Calu3 (cell line): Measurements from ENCODE around the gene DNM2. TPM values are rescaled to one million over a fixed set of nuclear protein-coding genes. Genes with fewer than 3 reads are reported as not detected.

Experiments used
- BruUV-seq: library from RNA; stranded (reverse); fragments of 400-500 nt; replicated peaks from 2 replicates; lab custom pipeline; 2021; lab: Mats Ljungman, UMichigan
- CTCF ChIA-PET: fragments of 300-600 bp; sonication (Branson Sonifier 250); formaldehyde crosslinking; loops from one replicate; lab custom pipeline; 2022; ENCODE audit warnings: antibody characterized with exemption; lab: Charles Lee
- DNase-seq: peaks from one replicate; pipeline ENCODE4 v3.0.0; 2022
- H3K27ac Mint-ChIP-seq: one replicate; pipeline ENCODE4 v1.8.0; 2022; ENCODE audit warnings: mixed read lengths; ENCODE audit not compliant: unreplicated experiment
- H3K27me3 Mint-ChIP-seq: one replicate; pipeline ENCODE4 v1.8.0; 2022; ENCODE audit warnings: mixed read lengths; ENCODE audit not compliant: unreplicated experiment
- H3K36me3 Mint-ChIP-seq: one replicate; pipeline ENCODE4 v1.8.0; 2022; ENCODE audit warnings: mild to moderate bottlenecking, moderate library complexity, mixed read lengths; ENCODE audit not compliant: insufficient read depth, unreplicated experiment
- H3K4me1 Mint-ChIP-seq: one replicate; pipeline ENCODE4 v1.8.0; 2022; ENCODE audit warnings: mild to moderate bottlenecking, low read depth, mixed read lengths; ENCODE audit not compliant: unreplicated experiment
- H3K4me3 Mint-ChIP-seq: one replicate; pipeline ENCODE4 v1.8.0; 2022; ENCODE audit warnings: mild to moderate bottlenecking, low read depth, moderate library complexity, mixed read lengths; ENCODE audit not compliant: unreplicated experiment
- H3K9me3 Mint-ChIP-seq: one replicate; pipeline ENCODE4 v1.8.0; 2022; ENCODE audit warnings: low read depth, mixed read lengths; ENCODE audit not compliant: unreplicated experiment
- CTCF ChIP-seq: fragments of 200-600 bp; IDR thresholded peaks from one replicate; pipeline ENCODE4 v1.8.0; 2022; ENCODE audit warnings: antibody characterized with exemption; ENCODE audit not compliant: unreplicated experiment
- intact Hi-C: fragments of 100-400 bp; cut with micrococcal nuclease; formaldehyde crosslinking; loops from one replicate; pipeline ENCODE4 v1.10.0; 2022; ENCODE audit not compliant: unreplicated experiment
- total RNA-seq: library from RNA; stranded (reverse); gene quantifications from 2 replicates; pipeline ENCODE4 v1.2.3, GENCODE V29; 2022

Gene DNM2
- total RNA-seq, 1 experiment from 2014 or later = 126 TPM

- intact Hi-C loops = no loop called here
- H3K27me3 Mint-ChIP-seq = peaks cover 9% of the 10 kb centered on the region
- no peaks in the 10 kb centered on the region for H3K36me3 Mint-ChIP-seq
- H3K27ac Mint-ChIP-seq = no peak within 1 kb of the TSS
- BruUV-seq = no TSS peak
- no peak within 1 kb of the TSS for H3K4me3 Mint-ChIP-seq
- TF ChIP-seq CTCF = no peak
- no peaks in the 10 kb centered on the region for H3K9me3 Mint-ChIP-seq
- H3K4me1 Mint-ChIP-seq = no peaks in the 10 kb centered on the region
- CTCF ChIA-PET = no interaction called here
- no peak for DNase-seq
Observed at GRCh38 chr19:10848230-10848856, 130.5 kb downstream of the DNM2 start, which contains the start of gene C19orf38. C19orf38 (plus strand) TSS chr19:10848415; CDS start chr19:10848509, 94 bp downstream.

GRCh38 chr19:10850631-10851030 is 132.8 kb downstream of the DNM2 start:
- Mint-ChIP-seq H3K27ac (no peak overlapping the region), H3K27me3 (peaks cover 9% of the 10 kb centered on the region), H3K36me3 (no peaks in the 10 kb centered on the region), H3K4me1 (no peaks in the 10 kb centered on the region), H3K4me3 (no peak overlapping the region), H3K9me3 (no peaks in the 10 kb centered on the region)
- TF ChIP-seq CTCF = no peak
- CTCF ChIA-PET = no interaction called here
- DNase-seq = no peak
- BruUV-seq = no TSS peak
- intact Hi-C loops = no loop called here

GRCh38 chr19:10852098-10852800 is 134.4 kb downstream of the DNM2 start:
- CTCF ChIA-PET = no interaction called here
- Mint-ChIP-seq H3K4me3 (no peak overlapping the region), H3K27me3 (peaks cover 9% of the 10 kb centered on the region), H3K36me3 (no peaks in the 10 kb centered on the region), H3K27ac (no peak overlapping the region), H3K9me3 (no peaks in the 10 kb centered on the region), H3K4me1 (no peaks in the 10 kb centered on the region)
- no TSS peak for BruUV-seq
- intact Hi-C loops = no loop called here
- no peak for TF ChIP-seq CTCF
- no peak for DNase-seq

- H3K9me3 Mint-ChIP-seq = no peaks in the 10 kb centered on the region
- no TSS peak for BruUV-seq
- no peak overlapping the region for H3K27ac Mint-ChIP-seq
- H3K4me3 Mint-ChIP-seq = no peak overlapping the region
- H3K27me3 Mint-ChIP-seq = peaks cover 9% of the 10 kb centered on the region
- intact Hi-C loops = no loop called here
- DNase-seq = no peak
- CTCF ChIA-PET = interaction anchor here (0.7 kb wide), 1 partner anchor 44 kb away, joined by 3 read pairs; no protein-coding TSS in a partner anchor
- H3K36me3 Mint-ChIP-seq = no peaks in the 10 kb centered on the region
- H3K4me1 Mint-ChIP-seq = no peaks in the 10 kb centered on the region
- no peak for TF ChIP-seq CTCF
Observed at GRCh38 chr19:10852941-10853340, 135.1 kb downstream of the DNM2 start.
